GM21529 (cell line): ENCODE data around the gene TBX4.

Source experiments
- ATAC-seq: cut with Tn5 transposase; IDR thresholded peaks from one replicate; pipeline ENCODE4 v1.9.1; 2021; ENCODE audit not compliant: unreplicated experiment

The TBX4 gene

DNA sequence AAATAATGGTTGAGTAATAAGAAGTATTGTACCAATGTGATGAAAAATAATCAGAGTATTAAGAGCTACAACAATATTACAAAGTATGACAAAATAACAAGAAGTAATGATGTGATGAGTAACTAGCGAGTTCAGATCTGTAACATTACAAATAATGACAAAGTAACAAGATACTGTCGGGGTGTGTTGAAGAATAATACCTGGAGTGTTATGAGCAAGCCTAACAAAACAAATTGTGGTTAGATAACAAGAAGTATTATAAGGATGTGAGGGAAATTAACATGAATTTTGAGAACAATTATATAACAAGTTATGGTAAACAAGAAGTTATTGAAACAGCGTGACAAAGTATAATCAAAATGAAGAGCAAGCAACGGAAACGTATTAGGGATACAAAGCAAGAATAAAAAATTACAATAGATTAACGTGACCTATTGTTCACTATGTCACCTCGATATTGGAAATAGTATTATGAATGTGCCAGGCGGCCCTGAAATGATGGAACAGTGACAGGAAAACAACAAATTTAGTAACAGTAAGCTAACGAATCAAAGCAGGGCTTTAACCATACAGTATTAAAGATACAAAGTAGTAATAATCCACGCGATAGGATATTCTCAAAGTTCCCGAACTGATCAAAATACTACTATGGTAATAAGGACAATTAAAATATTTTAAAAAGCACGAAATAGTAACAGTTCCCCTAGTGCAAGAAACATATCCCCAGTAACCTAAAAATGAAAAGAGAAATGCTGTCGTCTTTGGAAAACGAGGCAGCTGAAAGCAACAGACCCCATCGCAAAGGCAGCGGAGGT, 1.6 kb downstream of the TBX4 start:
- ATAC-seq = no peak

DNA sequence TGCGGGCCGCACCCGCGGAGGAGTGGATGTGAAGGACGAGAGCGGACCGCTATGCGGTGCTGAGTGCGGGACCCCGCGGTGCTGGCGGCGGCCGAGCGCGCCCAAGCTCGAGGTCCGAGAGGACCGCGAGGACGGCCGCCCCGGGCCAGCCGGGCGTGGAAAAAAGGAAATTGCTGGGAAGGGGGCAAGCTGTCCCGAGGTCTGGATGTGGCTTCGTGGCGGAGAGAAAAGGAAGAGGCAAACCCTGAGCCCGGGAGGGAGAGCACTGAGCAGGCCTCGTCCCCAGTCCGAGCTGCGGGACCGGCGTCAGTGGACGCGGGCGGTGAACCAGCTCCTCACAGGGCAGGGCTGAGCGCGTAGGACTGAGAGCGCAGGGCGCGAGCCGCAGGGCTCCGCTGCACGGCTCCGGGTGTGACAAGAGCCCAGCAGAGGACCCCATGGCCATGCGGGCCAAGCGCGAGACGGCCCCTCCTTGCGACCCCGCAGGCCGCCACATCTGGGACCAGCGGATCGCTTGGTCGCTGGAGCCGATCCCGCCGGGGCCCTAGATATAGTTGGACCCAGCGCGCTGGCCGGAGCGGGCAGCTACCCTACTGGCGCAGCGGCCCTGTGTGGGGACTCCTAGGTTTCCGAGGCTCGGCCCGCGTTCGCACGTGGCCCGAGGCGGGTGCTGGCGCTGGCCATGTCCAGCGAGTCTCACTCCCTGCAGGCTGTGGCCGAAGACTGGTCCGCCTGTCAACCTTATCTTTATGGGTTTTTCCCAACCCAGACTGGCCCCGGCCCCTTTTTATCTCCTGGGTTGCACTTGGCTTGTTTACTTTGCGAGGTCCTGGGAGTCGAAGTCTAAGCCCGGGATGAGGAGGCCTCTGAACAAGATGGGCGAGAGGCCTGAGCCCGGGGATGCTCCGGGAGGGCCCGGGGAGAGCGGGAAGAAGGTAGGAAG, 2.4 kb downstream of the TBX4 start:
- ATAC-seq = no peak

DNA sequence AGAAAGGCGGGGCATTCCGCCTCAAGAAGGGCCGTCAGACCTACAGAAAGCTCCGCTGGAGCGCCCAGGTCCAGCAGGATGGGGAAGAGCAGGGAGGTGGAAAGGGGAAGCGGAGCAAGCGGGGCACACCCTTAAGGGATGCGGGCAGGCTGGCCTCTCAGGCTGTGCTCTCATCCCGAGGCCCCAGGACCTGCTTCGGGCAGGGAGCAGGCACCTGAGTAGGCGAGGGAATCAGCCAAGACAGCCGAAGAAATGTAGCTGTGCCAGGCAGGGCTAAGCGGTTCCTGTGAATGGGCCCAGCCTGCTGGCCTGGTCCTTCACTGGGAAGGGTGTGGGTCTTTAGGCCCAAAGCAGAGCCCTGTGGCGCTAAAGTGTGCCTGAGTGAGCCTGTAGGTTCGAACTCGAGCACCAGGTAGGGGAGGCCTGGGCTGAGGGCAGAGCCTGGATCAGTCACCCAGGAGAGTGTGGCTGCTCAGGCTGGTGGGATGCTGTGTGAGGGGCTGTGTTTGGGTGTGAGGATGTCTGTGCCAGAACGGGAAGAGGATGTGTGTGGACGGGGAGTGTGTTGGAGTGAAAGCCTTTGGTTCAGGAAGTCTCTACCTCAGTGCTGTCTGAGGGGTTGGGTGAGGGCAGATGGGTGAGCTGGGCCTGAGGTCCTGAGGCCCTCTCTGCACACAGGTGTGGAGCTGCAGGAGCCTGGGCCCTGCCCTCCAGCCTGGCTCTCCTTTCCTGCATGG, 3.3 kb downstream of the TBX4 start:
- no peak for ATAC-seq

DNA sequence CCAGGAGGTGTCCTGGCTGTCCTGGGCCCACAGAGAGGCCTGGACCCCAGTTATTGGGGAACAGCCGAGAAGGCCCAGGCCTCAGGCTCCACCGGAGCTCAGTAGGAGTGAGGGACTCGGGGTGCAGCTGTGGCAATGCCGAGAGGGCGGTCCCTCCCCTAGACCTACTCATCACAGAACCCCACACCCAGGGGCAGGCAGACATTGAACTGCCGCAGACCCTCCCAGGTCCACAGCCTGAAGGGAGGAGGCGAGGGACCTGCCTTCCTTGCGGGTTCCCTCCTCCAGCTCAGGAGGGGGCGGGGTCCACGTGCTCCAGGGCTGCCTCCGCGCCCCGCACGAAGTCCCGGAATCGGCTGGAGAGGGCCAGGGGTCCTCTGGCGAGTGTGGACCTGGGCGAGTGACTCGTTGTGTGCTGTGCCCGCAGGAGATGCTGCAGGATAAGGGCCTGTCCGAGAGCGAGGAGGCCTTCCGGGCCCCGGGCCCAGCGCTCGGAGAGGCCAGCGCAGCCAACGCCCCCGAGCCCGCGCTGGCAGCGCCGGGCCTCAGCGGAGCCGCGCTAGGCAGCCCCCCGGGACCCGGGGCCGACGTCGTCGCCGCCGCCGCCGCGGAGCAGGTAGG, 3.9 kb downstream of the TBX4 start:
- no peak for ATAC-seq

DNA sequence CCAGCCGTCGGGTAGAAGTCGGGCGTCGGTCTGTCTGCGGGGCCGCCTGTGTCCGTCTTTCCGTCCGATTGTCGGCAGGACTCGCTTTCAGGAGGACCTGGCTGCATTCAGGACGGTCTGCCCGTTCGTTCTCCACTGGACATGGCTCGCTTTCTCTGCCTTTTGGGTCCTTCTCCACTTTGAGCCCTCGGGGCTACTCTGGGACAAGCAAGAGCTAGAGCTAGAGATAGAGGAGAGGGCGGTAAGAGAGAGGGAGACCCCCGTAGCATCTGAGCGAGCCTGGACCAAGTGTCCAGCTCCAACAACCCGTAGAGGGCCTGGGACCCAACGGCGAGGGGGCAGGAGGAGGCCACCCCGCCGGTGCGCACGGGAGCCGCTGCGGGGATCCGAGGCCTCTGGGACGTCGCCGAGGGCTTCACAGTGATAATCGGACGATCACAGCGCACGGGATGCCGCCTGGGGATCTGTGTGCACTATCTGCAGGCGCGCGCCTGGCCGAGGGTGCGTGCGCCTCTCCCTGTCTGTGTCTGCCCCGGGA, 4.5 kb downstream of the TBX4 start:
- no peak for ATAC-seq

DNA sequence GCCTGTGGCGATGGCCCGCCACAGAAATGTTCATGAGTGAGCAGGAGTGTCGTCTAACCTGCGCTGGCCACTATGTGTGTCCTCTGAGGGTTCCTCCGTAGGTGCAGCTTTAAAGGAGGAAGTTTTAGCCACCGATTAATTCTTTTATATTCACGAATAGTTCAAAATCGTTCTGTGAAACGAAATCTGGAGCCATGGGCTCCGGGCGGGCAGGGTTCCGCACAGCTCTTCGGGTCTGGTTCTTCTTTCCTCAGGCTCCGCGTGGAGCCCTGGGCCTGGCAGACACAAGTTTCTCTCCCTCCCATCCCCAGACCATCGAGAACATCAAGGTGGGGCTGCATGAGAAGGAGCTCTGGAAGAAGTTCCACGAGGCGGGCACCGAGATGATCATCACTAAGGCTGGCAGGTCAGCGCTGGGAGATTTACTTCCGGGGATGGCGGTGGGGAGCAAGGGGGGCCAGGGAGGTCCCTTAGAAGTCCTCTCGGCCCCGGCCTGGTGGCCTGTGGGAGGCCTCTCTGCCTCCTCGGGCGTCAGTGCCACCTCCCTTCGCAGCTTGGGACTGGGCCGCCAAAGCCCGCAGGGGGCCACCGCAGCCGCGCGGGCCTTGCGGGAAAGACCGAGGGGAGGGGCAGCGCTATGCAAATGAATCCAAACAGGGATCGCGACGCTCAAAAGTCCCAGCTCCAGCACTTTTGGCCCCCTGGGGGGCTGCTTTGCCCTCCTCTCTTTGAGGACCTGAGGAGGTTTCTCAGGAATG, 5.2 kb downstream of the TBX4 start:
- no peak for ATAC-seq

DNA sequence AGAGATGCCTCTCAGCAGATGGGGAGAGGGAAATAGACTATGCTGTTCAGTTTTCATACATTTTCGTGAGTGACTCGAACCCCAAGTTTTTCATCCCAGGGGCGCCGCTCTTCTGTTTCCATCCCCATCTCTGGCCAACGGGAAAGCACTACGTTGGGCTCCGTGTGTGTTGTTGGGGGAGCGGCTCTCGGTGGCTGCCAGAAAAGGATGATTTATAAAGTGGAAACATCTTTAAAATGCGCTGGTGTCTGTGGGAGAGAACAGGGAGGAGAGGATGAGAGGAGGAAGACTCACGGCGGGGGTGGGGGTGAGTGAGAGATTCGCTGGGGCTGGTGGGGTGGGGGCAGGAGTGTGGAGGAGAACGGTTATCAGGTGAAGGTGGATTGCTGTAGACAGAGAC, 5.8 kb downstream of the TBX4 start:
- no peak for ATAC-seq

DNA sequence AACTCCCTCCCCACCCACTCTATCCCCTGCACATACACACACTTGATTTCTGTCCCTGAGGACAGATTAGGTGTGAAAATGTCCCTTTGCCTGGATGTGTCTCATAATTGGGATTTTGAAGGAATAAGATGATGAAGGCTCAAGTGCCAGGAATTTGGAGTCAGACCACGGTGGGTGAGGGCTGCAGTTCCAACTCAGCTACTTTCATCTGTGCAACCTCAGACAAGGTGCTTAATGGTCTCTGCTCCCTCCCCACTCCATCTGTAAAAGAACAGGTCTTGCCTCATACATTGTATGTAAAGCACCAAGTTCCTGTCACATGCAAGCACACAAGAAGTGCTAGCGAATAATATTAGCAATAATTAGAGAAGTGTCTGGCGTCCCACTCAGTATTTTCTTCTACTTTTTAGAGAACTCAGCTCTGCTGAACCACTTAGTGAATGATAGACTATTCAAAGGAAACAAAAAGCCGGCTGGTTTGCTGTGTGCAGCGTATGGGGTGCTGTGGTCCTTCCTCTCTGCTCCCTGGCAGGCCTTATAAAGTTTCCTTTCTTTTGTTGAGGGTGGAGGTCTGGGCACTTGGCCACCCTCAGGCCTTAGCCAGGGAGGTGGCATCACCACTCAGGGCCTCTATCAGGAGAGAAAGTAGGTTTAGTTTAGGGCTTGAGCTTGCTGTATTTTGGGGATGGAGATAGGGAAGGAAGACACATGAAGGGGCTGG, 6.4 kb downstream of the TBX4 start:
- no peak for ATAC-seq

DNA sequence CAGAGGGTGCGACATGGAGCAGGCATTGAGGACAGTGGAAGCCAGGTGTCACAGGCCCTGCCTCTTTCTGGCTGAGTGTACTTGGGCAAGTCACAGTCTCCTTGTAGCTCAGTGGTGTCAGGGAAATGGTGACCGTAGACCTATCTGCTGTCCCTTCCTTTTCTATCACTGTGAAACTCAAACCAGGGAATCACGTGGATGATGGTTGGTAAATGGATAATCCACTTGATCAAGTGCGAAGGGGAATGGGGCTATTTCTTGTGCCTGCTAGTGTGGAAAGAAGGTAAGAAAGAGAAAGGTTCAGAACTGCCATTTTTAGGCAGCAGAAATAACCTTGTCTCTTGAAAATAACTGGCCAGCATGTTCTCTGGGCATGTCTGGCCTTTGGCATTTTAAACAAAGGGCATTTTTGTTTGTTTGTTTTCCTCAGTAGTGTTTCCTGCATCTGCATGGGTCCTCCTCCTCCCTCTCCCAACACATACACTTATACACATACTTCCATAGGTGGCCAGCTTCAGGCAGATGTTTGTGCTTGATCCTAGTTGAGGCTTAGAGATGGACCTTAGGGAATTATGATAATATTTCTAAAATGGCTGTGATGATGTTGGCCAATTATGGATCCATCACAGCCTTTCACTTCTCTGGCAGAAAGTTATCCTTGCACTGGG, 7.1 kb downstream of the TBX4 start:
- ATAC-seq = no peak

DNA sequence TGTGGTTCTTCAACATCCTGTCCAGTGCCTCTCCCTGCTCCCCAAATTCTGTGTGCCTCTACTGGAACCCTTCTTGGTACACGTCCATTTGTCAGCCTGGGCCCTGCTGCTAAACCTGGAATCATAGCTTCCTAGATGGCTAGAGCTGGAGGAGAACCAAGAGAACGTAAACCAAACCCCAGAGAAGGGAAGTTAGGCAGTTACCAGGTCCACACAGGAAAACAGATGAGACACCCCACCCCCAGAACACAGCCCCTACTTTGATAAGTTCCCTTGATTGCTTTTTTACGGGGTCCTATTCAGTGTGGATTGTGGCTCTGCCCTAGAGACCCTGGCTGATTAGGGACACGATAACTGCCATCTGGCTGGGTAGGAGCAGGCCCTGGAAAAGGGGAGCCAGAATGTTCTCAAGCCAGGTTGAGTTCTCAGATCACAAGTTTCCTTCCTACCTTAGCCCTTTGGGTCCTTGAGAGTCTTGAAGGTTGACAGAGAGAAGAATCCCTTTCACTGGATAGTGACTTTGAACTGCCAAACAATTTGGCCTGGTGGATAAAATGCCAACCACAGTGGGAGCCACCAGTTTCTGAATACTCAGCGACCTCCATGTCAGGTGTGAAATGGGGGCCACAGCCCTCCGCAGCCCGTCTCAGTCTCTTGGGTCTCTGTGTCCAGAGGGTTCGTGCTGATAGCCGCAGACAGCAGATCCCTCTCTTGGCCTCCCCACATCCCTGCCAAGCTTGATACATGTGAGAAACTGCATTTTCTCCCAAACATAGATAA, 7.9 kb downstream of the TBX4 start:
- no peak for ATAC-seq

DNA sequence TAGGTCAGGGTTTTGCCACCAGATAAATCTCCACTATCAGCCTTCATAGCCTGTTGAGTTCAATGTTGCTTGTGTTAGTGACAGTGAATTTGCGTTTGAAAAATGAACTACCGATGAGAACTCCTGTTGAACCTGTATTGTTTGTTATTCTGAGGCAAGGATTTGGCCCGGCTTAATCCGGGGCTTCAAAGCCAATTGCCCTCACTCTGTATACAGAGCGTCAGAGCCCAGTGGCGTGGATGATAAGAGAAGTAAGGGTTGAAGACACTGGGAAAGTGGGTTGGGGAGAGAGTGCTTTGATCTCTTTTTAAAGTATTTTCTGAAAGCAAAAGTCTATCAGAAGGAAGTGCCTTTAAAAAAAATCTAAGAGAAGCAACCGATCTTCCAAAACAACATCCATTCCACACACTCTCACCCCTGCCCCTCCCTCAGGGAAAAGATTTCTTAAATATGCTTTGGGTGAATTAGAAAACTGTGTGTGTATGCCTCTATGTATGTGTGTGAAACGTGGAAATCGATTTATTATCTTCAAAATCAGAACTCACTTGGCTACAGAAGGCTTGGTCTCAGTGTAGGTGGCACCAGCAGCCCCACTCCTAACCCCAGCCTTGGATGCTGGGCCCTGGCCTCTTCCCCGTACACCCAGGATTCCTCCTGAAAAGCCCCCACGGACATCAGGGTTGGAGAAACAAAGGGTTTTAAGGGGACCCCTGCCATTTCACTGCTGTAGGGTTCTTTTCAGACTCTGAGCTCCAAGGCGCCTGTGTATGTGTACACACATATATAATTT, 8.8 kb downstream of the TBX4 start:
- no peak for ATAC-seq

DNA sequence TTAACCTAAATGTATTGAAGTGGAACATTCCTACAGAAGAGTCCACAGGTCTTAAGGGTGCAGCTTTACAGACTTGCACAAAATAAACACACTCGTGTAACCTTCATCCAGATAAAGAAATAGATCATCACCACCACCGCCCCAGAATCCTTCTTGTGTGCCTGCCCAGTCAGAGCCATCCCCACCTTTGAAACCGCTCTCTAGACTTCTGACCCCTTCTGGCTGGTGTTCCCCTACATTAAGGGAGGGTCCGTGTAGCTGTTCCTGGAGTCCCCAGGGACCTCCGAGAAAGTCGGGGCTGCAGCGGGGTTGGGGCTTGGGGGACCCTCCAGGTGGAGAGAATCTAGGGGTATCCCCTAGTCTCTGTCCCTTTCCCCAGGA, 9.4 kb downstream of the TBX4 start:
- ATAC-seq = no peak

DNA sequence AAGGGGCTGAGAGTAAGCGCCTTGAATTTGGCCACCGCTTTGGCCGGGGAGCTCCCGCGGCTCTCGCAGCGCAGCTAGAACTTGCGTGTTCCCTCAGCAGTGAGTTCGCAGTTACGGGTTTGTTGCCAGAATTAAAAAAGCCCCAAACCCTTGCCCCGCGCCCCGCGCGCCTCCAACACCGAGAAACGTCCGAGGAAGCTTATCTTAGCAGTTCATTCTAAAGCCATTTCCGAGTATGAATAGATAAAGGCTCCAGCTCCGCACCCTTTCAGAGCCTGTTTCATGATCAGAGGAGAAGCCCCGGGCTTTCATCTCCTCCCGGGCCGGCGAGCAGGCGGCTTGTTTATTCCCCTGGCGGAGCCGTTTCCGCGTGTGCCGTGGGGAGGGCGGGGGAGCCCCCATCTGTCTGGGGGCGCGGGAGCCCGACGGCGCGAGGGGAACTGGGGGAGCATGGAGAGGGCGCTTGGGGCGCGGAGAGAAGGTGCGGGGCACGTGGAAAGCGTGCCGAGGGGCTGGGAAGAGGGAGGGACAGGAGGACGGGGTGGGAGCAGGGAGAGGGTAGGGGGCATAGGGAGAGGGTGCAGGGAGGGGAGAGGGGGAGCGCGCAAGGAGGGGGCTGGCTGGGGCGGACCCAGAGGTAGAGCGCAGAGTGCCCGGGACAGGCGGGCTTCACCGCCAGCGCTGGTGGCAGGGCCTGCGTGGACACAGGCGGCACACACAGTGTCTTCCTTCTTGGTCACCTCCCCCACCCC, 9.9 kb downstream of the TBX4 start:
- ATAC-seq = no peak

DNA sequence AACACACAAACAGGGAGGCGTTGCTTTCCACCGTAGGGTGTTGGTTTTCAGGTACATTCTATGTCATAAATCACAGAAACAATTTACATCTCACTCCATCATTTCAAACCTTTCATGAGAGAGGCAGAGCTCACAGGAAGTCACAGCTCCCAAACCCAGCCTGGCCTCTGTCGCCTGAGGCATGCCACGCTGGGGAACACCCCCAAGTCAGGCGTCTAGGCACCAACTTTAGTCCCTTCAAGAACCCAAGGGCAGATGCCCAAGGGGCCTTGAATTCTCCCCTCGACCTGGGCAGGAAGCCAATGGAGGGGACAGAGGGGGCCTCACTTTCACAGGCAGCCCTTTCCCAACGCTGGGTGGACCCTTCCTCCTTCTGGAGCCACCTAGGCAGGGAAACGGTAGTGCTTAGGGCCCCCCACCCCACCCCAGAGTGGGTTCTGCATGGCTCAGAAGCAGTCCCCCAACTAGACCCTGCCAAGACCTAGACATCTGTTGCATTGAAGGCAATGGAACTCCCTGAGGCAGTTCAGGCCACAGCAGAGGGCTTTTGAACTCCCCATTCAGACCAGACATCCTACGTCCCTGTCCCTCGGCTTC, 10.6 kb downstream of the TBX4 start:
- no peak for ATAC-seq

DNA sequence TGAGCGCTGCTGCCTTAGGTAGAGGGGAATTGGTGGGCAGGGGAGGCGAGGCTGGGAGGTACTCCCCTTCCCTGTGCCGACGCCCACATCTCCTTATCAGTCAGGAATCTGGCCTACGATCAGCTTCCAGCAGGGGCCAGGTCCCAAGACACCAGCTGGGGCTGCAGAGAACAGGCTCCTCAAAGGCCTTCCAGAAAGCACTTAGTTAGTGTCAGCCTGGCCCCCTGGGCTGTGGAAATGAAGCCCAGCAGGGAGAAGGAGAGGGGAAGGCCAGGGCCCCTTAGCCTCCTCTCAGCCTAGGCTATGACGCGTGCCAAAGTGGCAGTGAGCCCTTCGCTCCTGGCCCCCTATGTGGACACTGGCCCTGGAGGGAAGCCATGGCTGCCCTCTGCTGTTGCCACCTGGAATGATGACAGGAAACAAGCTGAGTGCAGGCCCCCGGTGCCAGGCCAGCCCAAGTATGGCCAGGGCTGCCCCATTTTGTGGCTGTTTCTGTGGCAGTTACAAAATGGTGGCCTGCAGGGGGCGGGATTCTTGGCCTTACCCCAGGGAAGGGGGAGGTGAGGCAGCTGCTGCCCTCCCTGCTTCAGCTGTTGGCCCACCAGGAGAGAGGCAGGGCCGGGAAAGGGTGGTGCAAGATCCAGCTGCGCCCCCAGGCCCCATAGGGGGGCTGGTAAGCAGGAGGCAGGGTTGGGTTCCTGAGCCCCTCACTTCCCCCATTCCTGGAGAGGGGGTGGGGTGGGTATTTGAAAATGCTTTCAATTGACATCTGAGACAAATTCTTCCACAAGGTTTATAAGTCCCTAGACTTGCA, 11.3 kb downstream of the TBX4 start:
- no peak for ATAC-seq
